BLaER1 (cell line): ENCODE data around the gene SLC35F1.

Experiments used
- H3K27ac ChIP-seq: shearing (Covaris generic); formaldehyde crosslinking; 2 replicates; pipeline ENCODE4 v1.8.1; 2022
- H3K27me3 ChIP-seq: shearing (Covaris generic); formaldehyde crosslinking; 2 replicates; pipeline ENCODE4 v1.8.1; 2022
- H3K36me3 ChIP-seq: shearing (Covaris generic); formaldehyde crosslinking; 2 replicates; pipeline ENCODE4 v1.8.1; 2022
- H3K4me1 ChIP-seq: shearing (Covaris generic); formaldehyde crosslinking; 2 replicates; pipeline ENCODE4 v1.8.1; 2022
- H3K4me2 ChIP-seq: shearing (Covaris generic); formaldehyde crosslinking; 2 replicates; pipeline ENCODE4 v1.8.1; 2022
- H3K4me3 ChIP-seq: shearing (Covaris generic); formaldehyde crosslinking; 2 replicates; pipeline ENCODE4 v1.8.1; 2022
- H3K9ac ChIP-seq: shearing (Covaris generic); formaldehyde crosslinking; 2 replicates; pipeline ENCODE4 v1.8.1; 2022
- H3K9me3 ChIP-seq: shearing (Covaris generic); formaldehyde crosslinking; 2 replicates; pipeline ENCODE4 v1.8.1; 2022
- H4K20me1 ChIP-seq: shearing (Covaris generic); formaldehyde crosslinking; 2 replicates; pipeline ENCODE4 v1.8.1; 2022
- Cebpa-rat ChIP-seq: shearing (Covaris generic); IDR thresholded peaks from 2 replicates; pipeline ENCODE4 v1.8.1; 2022

The SLC35F1 gene

DNA sequence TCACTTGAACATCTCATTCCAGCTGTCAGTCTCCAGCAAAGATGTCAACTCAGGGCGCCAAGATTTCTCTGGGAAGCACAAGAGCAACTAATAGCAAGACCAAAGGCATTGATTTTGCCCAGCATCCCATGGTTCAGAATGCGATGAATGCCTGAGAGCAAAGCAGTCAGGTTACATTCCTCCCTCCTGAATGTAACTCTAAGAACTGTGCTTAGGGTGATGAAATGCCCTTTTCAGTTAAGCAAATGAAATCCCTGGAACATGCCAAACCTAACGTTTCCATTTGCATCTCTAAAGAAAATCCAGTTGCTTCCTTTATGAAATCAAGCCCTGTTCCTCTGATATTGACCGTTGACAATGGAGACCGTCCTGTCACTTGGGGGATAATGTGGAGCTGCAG is 417.1 kb downstream of the SLC35F1 start:
- Histone ChIP-seq H3K9ac (no peak overlapping the region), H4K20me1 (no peaks in the 10 kb centered on the region), H3K9me3 (no peaks in the 10 kb centered on the region), H3K4me1 (peaks cover 18% of the 10 kb centered on the region), H3K4me3 (no peak overlapping the region), H3K4me2 (no peak overlapping the region), H3K36me3 (no peaks in the 10 kb centered on the region), H3K27me3 (no peaks in the 10 kb centered on the region), H3K27ac (no peak overlapping the region)
- no peak for TF ChIP-seq Cebpa-rat

DNA sequence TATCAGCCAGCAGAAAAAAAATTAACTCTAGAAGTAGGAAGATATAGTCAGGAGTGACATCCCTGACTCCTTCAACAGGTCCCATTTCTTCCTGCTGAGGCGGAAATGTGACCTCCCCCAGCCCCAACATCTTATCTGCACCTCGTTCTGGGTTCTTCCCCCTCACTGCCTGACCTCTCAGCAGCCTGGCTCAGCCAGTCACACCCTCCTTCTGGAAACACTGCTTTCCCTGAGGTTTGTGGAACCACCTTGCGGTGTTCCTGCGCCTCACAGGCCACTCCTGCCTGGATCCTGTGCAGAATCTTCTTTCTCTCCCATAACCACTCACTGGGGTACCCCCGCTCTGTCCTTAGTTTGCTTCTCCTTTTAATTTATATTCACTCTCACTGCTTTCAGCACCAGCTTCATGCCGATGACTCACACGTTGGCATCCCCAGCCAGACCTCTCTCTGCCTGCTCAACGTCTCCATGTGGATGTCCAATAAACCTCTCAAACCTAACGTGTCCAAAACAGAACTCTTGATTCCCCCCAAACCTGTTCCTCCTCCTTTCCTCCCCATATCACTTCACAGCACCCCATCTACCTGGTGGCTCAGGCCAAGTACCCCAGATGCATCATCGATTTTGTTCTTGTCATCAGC is 418.3 kb downstream of the SLC35F1 start:
- TF ChIP-seq Cebpa-rat = no peak
- no peaks in the 10 kb centered on the region for H4K20me1 ChIP-seq
- H3K4me1 ChIP-seq = peaks cover 18% of the 10 kb centered on the region
- H3K36me3 ChIP-seq = no peaks in the 10 kb centered on the region
- no peak overlapping the region for H3K27ac ChIP-seq
- no peaks in the 10 kb centered on the region for H3K27me3 ChIP-seq
- no peak overlapping the region for H3K4me2 ChIP-seq
- no peak overlapping the region for H3K4me3 ChIP-seq
- H3K9ac ChIP-seq = no peak overlapping the region
- no peaks in the 10 kb centered on the region for H3K9me3 ChIP-seq

DNA sequence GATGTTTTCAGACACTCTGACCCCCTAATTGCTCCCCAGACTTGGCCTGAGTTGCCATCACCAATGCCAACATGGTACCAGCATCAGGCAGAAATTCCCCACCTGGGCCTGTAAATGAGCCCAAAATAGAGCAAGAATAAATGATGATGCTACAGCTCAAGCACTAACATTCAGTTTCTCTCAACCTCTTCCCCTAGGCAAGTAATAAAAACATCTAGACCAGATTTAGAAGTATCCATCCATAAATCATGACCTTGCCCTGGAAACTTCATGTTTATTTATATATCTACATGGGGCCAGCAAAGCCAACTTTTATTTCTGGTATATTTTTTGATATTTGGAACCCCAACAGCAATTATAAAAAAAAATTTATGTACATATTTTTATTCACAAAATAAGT is 419.6 kb downstream of the SLC35F1 start:
- TF ChIP-seq Cebpa-rat = no peak
- Histone ChIP-seq H4K20me1 (no peaks in the 10 kb centered on the region), H3K4me1 (peaks cover 11% of the 10 kb centered on the region), H3K9me3 (no peaks in the 10 kb centered on the region), H3K36me3 (no peaks in the 10 kb centered on the region), H3K4me2 (no peak overlapping the region), H3K27ac (no peak overlapping the region), H3K27me3 (no peaks in the 10 kb centered on the region), H3K4me3 (no peak overlapping the region), H3K9ac (no peak overlapping the region)

- H3K4me3 ChIP-seq = no peak overlapping the region
- no peak overlapping the region for H3K4me2 ChIP-seq
- no peaks in the 10 kb centered on the region for H4K20me1 ChIP-seq
- H3K27me3 ChIP-seq = no peaks in the 10 kb centered on the region
- H3K9me3 ChIP-seq = no peaks in the 10 kb centered on the region
- TF ChIP-seq Cebpa-rat = no peak
- H3K4me1 ChIP-seq = peaks cover 11% of the 10 kb centered on the region
- no peaks in the 10 kb centered on the region for H3K36me3 ChIP-seq
- H3K27ac ChIP-seq = no peak overlapping the region
- H3K9ac ChIP-seq = no peak overlapping the region
Measured at GRCh38 chr6:118327237-118327636, 420.2 kb downstream of the SLC35F1 start.

GRCh38 chr6:118333772-118334171 is 426.7 kb downstream of the SLC35F1 start:
- Histone ChIP-seq H3K4me2 (no peak overlapping the region), H3K4me3 (no peak overlapping the region), H3K4me1 (no peaks in the 10 kb centered on the region), H3K27me3 (no peaks in the 10 kb centered on the region), H3K27ac (no peak overlapping the region), H3K36me3 (no peaks in the 10 kb centered on the region), H3K9ac (no peak overlapping the region), H4K20me1 (no peaks in the 10 kb centered on the region), H3K9me3 (peaks cover 5% of the 10 kb centered on the region; the same call in 1 of the 2 replicates)
- no peak for TF ChIP-seq Cebpa-rat

DNA sequence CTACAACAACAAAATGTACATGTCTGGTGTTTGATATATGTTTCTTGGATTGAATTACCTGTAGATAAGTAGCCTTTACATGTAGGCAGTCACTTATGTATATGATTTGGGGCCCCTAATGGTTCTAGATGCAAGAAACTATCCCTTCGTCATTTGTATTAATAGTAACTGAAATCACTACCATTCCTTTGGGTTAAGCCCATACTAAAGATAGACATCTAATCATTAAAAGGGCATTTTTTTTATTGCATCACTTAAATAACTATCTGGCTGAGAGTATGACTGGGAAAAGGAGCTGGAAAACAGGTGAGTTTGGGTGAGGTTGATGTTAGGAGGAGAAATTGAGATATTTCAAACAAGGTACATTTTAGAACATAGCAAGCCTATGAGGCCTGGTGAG is 427.6 kb downstream of the SLC35F1 start:
- H4K20me1 ChIP-seq = no peaks in the 10 kb centered on the region
- H3K4me3 ChIP-seq = no peak overlapping the region
- no peak overlapping the region for H3K4me2 ChIP-seq
- H3K27ac ChIP-seq = no peak overlapping the region
- H3K9ac ChIP-seq = no peak overlapping the region
- H3K4me1 ChIP-seq = no peaks in the 10 kb centered on the region
- no peak for TF ChIP-seq Cebpa-rat
- peaks cover 5% of the 10 kb centered on the region; the same call in 1 of the 2 replicates for H3K9me3 ChIP-seq
- H3K27me3 ChIP-seq = no peaks in the 10 kb centered on the region
- no peaks in the 10 kb centered on the region for H3K36me3 ChIP-seq

DNA sequence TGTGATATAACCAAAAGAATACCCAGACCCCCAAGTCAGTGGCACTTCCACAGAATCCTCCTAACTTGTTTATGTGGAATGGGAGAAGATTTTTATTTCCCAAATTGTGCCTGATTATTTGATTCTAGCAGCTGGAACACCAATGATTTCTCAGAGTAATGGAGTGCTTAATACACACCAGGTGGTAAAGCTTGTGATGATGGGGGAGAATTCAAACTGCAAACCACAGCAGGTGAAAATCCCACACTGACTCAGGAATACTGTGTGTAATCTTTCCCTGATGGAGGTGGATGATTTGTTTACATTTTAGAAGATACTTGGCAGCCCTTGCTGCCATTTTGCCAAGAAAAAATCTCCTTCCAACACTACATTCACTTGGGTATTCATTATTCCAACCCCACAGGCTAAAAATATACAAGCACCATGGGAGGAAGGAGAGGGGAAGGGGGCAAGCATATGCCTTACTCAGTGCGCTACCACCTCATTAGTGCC is 428.3 kb downstream of the SLC35F1 start:
- no peaks in the 10 kb centered on the region for H4K20me1 ChIP-seq
- H3K36me3 ChIP-seq = no peaks in the 10 kb centered on the region
- H3K4me3 ChIP-seq = no peak overlapping the region
- no peaks in the 10 kb centered on the region for H3K4me1 ChIP-seq
- H3K27ac ChIP-seq = no peak overlapping the region
- no peak overlapping the region for H3K9ac ChIP-seq
- no peaks in the 10 kb centered on the region for H3K27me3 ChIP-seq
- no peak for TF ChIP-seq Cebpa-rat
- no peak overlapping the region for H3K4me2 ChIP-seq
- H3K9me3 ChIP-seq = peaks cover 5% of the 10 kb centered on the region; the same call in 1 of the 2 replicates

DNA sequence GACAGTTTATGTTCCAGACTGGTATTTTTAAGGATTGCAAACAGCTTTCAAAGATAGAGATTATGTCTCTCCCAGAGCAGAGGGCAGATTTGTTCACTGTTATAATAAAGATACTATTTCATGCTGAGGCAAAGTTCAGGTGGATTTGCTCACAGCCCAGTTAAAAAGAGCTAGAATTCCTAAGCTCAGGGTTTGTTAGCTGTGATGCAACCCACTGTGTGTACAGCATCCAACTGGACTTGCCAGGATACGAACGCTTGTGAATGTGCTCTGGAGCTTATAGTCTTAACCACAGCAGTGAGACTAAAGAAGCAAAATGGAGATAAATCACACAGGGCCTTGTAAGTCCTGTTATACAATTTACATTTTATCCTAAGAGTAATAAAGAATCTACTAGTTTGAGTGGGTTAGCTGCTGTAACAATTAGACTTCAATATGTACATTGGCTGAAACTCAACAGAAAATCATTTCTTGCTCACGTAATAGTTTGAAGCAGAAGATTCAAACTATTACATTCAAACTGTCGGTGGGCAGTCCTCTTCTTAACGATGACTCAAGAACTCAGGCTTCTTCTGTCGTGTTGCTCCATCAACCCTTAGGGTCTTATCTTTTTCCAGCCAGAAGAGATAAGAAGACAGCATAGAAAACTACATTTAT is 437.1 kb downstream of the SLC35F1 start:
- no peak for TF ChIP-seq Cebpa-rat
- Histone ChIP-seq H3K4me3 (no peak overlapping the region), H4K20me1 (no peaks in the 10 kb centered on the region), H3K4me1 (peaks cover 10% of the 10 kb centered on the region), H3K9ac (no peak overlapping the region), H3K4me2 (no peak overlapping the region), H3K27ac (no peak overlapping the region), H3K9me3 (peaks cover 21% of the 10 kb centered on the region), H3K27me3 (no peaks in the 10 kb centered on the region), H3K36me3 (no peaks in the 10 kb centered on the region)

GRCh38 chr6:118350881-118351430 is 443.9 kb downstream of the SLC35F1 start:
- Histone ChIP-seq H4K20me1 (no peaks in the 10 kb centered on the region), H3K4me3 (no peak overlapping the region), H3K4me1 (peaks cover 10% of the 10 kb centered on the region), H3K9me3 (peaks cover 4% of the 10 kb centered on the region; the same call in 1 of the 2 replicates), H3K27me3 (no peaks in the 10 kb centered on the region), H3K9ac (no peak overlapping the region), H3K36me3 (no peaks in the 10 kb centered on the region), H3K4me2 (no peak overlapping the region), H3K27ac (no peak overlapping the region)
- TF ChIP-seq Cebpa-rat = no peak

DNA sequence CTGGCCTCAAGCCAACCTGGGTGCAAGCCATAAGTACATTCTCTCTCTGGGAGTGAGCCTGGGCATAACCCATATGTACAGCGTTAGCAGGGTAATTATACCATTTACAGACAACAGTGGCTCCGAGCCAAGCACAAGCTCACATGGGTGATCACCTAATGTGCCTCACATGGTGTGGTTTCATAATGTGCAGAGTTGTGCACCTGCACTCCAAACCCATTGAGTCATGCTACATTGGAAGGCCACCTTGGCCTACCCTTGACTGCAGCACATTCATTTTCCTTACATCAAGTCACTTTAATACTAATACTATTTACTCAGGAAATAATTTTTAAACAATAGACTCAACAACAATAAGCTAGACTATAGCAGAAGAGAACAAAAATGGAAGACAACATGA is 446.5 kb downstream of the SLC35F1 start:
- TF ChIP-seq Cebpa-rat = no peak
- Histone ChIP-seq H3K4me3 (no peak overlapping the region), H4K20me1 (no peaks in the 10 kb centered on the region), H3K27me3 (no peaks in the 10 kb centered on the region), H3K9ac (no peak overlapping the region), H3K27ac (no peak overlapping the region), H3K4me1 (no peaks in the 10 kb centered on the region), H3K9me3 (peaks cover 4% of the 10 kb centered on the region; the same call in 1 of the 2 replicates), H3K4me2 (no peak overlapping the region), H3K36me3 (no peaks in the 10 kb centered on the region)
